GM19438 (cell line): Measurements from ENCODE around the gene SMIM41.

ENCODE experiments used
- ATAC-seq: cut with Tn5 transposase; IDR thresholded peaks from one replicate; pipeline ENCODE4 v1.9.1; 2021; ENCODE audit warnings: low read depth; ENCODE audit not compliant: unreplicated experiment

Gene SMIM41

GRCh38 chr12:52050116-52050757 is 29.3 kb upstream of the SMIM41 start:
- ATAC-seq, result no peak

GRCh38 chr12:52050758-52051541 is 28.6 kb upstream of the SMIM41 start, which contains the start of gene NR4A1:
Gene NR4A1 (plus strand): TSS chr12:52051442. CDS start chr12:52054329, 2,887 bp downstream.
- ATAC-seq, result peak; percentile 76

GRCh38 chr12:52052468-52053186 is 26.9 kb upstream of the SMIM41 start:
- ATAC-seq, result no peak

GRCh38 chr12:52053536-52054209 is 25.8 kb upstream of the SMIM41 start:
- no peak for ATAC-seq

- no peak for ATAC-seq
Observed at GRCh38 chr12:52054231-52054832, 25.2 kb upstream of the SMIM41 start.

- ATAC-seq, result no peak
Observed at GRCh38 chr12:52054833-52055730, 24.4 kb upstream of the SMIM41 start.

- ATAC-seq, result no peak
Observed at GRCh38 chr12:52055731-52056711, 23.5 kb upstream of the SMIM41 start.

GRCh38 chr12:52056801-52057637 is 22.5 kb upstream of the SMIM41 start:
- ATAC-seq, result no peak

- no peak for ATAC-seq
Observed at GRCh38 chr12:52057638-52058576, 21.6 kb upstream of the SMIM41 start.

- ATAC-seq, result no peak
Observed at GRCh38 chr12:52058631-52059361, 20.7 kb upstream of the SMIM41 start.

- no peak for ATAC-seq
Observed at GRCh38 chr12:52059582-52060497, 19.7 kb upstream of the SMIM41 start.

GRCh38 chr12:52060498-52061177 is 18.9 kb upstream of the SMIM41 start:
- no peak for ATAC-seq

- ATAC-seq, result no peak
Observed at GRCh38 chr12:52061470-52062166, 17.9 kb upstream of the SMIM41 start.
